NCI-H748 (cell line): ENCODE data around the gene SWSAP1.

Experiments used
- DNase-seq: peaks from one replicate; lab custom pipeline; 2025; ENCODE audit not compliant: unreplicated experiment; lab: John Stamatoyannopoulos, UW

Gene SWSAP1

GRCh38 chr19:11355160-11356073 lies 19.0 kb upstream of the SWSAP1 start, which contains the start of gene PLPPR2:
TSS of gene PLPPR2 (plus strand) at chr19:11355432. CDS start at chr19:11357674, 2,242 bp downstream.
- DNase-seq: peak; percentile 86

GRCh38 chr19:11356074-11356397 lies 18.4 kb upstream of the SWSAP1 start:
- DNase-seq: no peak

- no peak for DNase-seq
Observed at GRCh38 chr19:11356676-11357550, 17.6 kb upstream of the SWSAP1 start.

GRCh38 chr19:11359421-11359820 lies 15.0 kb upstream of the SWSAP1 start:
- no peak for DNase-seq

- DNase-seq: peak; percentile 51
Observed at GRCh38 chr19:11361037-11361770, 13.3 kb upstream of the SWSAP1 start.

GRCh38 chr19:11361771-11362731 lies 12.4 kb upstream of the SWSAP1 start:
- no peak for DNase-seq

- DNase-seq: no peak
Observed at GRCh38 chr19:11363881-11364280, 10.6 kb upstream of the SWSAP1 start.

- DNase-seq: no peak
Observed at GRCh38 chr19:11364296-11364904, 10.1 kb upstream of the SWSAP1 start.

- no peak for DNase-seq
Observed at GRCh38 chr19:11364935-11365334, 9.5 kb upstream of the SWSAP1 start.

GRCh38 chr19:11365557-11366117 lies 8.8 kb upstream of the SWSAP1 start:
- DNase-seq: no peak

- no peak for DNase-seq
Observed at GRCh38 chr19:11367528-11367927, 6.9 kb upstream of the SWSAP1 start.

- no peak for DNase-seq
Observed at GRCh38 chr19:11370744-11371143, 3.7 kb upstream of the SWSAP1 start.

GRCh38 chr19:11373166-11373884 lies 1.1 kb upstream of the SWSAP1 start:
- DNase-seq: peak; percentile 93

- DNase-seq: peak; percentile 54
Observed at GRCh38 chr19:11373885-11374432, 507 bp upstream of the SWSAP1 start.

- DNase-seq: peak; percentile 32
Observed at GRCh38 chr19:11375143-11375948, 880 bp downstream of the SWSAP1 start.

- no peak for DNase-seq
Observed at GRCh38 chr19:11377237-11377636, 2.8 kb downstream of the SWSAP1 start.

- DNase-seq: no peak
Observed at GRCh38 chr19:11377756-11378155, 3.3 kb downstream of the SWSAP1 start.
